T-helper 1 cell treated with Interleukin-12 subunit alpha and Interleukin-12 subunit beta and Interleukin-4 antibody, amounts not matched to agents 30 μg/mL and 1 μg/mL, for 36 hours (primary cell): ENCODE measurements around the gene SLITRK3.
"Not testable (repeated sequence)": the region's sequence is repeated elsewhere in the genome, so short reads cannot be mapped to it uniquely, and the experiment has no call there.

Source experiments
- H3K27ac Mint-ChIP-seq: one replicate; pipeline ENCODE4 v1.8.0; 2021; ENCODE audit warnings: mild to moderate bottlenecking, mixed read lengths
- H3K27me3 Mint-ChIP-seq: one replicate; pipeline ENCODE4 v1.8.0; 2021; ENCODE audit warnings: low read depth, mixed read lengths
- H3K36me3 Mint-ChIP-seq: one replicate; pipeline ENCODE4 v1.8.0; 2021; ENCODE audit warnings: low read depth, mixed read lengths
- H3K4me1 Mint-ChIP-seq: one replicate; pipeline ENCODE4 v1.8.0; 2021; ENCODE audit warnings: low read depth, mixed read lengths
- H3K4me3 Mint-ChIP-seq: one replicate; pipeline ENCODE4 v1.8.0; 2021; ENCODE audit warnings: mild to moderate bottlenecking, moderate library complexity, mixed read lengths
- H3K9me3 Mint-ChIP-seq: one replicate; pipeline ENCODE4 v1.8.0; 2021; ENCODE audit warnings: mixed read lengths

Gene SLITRK3

GRCh38 chr3:165159760-165160421, 36.3 kb downstream of the SLITRK3 start:
- H3K4me1 Mint-ChIP-seq, result no peaks in the 10 kb centered on the region
- H3K36me3 Mint-ChIP-seq, result no peaks in the 10 kb centered on the region
- no peak overlapping the region for H3K4me3 Mint-ChIP-seq
- H3K9me3 Mint-ChIP-seq, result no peaks in the 10 kb centered on the region
- no peak overlapping the region for H3K27ac Mint-ChIP-seq
- no peaks in the 10 kb centered on the region for H3K27me3 Mint-ChIP-seq

- H3K9me3 Mint-ChIP-seq, result no peaks in the 10 kb centered on the region
- no peaks in the 10 kb centered on the region for H3K27me3 Mint-ChIP-seq
- H3K27ac Mint-ChIP-seq, result no peak overlapping the region
- no peaks in the 10 kb centered on the region for H3K4me1 Mint-ChIP-seq
- no peak overlapping the region for H3K4me3 Mint-ChIP-seq
- H3K36me3 Mint-ChIP-seq, result no peaks in the 10 kb centered on the region
Observed at GRCh38 chr3:165158011-165158410, 38.2 kb downstream of the SLITRK3 start.

- H3K4me1 Mint-ChIP-seq, result no peaks in the 10 kb centered on the region
- no peak overlapping the region for H3K4me3 Mint-ChIP-seq
- no peaks in the 10 kb centered on the region for H3K36me3 Mint-ChIP-seq
- no peaks in the 10 kb centered on the region for H3K27me3 Mint-ChIP-seq
- no peak overlapping the region for H3K27ac Mint-ChIP-seq
- H3K9me3 Mint-ChIP-seq, result no peaks in the 10 kb centered on the region
Observed at GRCh38 chr3:165156757-165157420, 39.3 kb downstream of the SLITRK3 start.

- Mint-ChIP-seq H3K36me3 (no peaks in the 10 kb centered on the region), H3K4me3 (no peak overlapping the region), H3K27me3 (no peaks in the 10 kb centered on the region), H3K9me3 (no peaks in the 10 kb centered on the region), H3K4me1 (no peaks in the 10 kb centered on the region), H3K27ac (no peak overlapping the region)
Observed at GRCh38 chr3:165148876-165149441, 47.2 kb downstream of the SLITRK3 start.

GRCh38 chr3:165144271-165144670, 51.9 kb downstream of the SLITRK3 start:
- Mint-ChIP-seq H3K4me3 (no peak overlapping the region), H3K27ac (no peak overlapping the region), H3K9me3 (no peaks in the 10 kb centered on the region), H3K4me1 (no peaks in the 10 kb centered on the region), H3K36me3 (no peaks in the 10 kb centered on the region), H3K27me3 (no peaks in the 10 kb centered on the region)

- H3K27ac Mint-ChIP-seq, H3K27me3 Mint-ChIP-seq, H3K4me3 Mint-ChIP-seq, H3K36me3 Mint-ChIP-seq, H3K4me1 Mint-ChIP-seq, H3K9me3 Mint-ChIP-seq: not testable (repeated sequence)
Observed at GRCh38 chr3:165139918-165140317, 56.3 kb downstream of the SLITRK3 start.
